Tibial artery (tissue), 4 donors: ENCODE results near the gene NFIX.

Experiments used
- DNase-seq, 2 donors: peaks; one replicate each; pipeline ENCODE4 v3.0.0-alpha.2; 2019
- H3K27ac ChIP-seq, 2 donors: fragments of 200-600 bp; sonication (generic) in 1 of 2; 1 replicate in 1 of 2; 2 replicates in 1 of 2; pipeline ENCODE4 v1.5.1; 2018 to 2019; ENCODE audit warnings: mild to moderate bottlenecking in 1 of 2
- H3K27me3 ChIP-seq, 2 donors: fragments of 200-600 bp; sonication (generic) in 1 of 2; one replicate each; pipeline versions ENCODE4 v1.5.1 to v1.6.0; 2016 to 2019
- H3K36me3 ChIP-seq, 3 donors: fragments of 200-600 bp; sonication (generic) in 2 of 3; one replicate each; pipeline ENCODE4 v1.5.1; 2016 to 2019; ENCODE audit warnings: mild to moderate bottlenecking in 2 of 3
- H3K4me1 ChIP-seq, 4 donors: fragments of 200-600 bp; sonication (generic) in 2 of 4; 1 replicate in 3 of 4; 2 replicates in 1 of 4; pipeline ENCODE4 v1.5.1; 2016 to 2019
- H3K4me3 ChIP-seq, 2 donors: fragments of 200-600 bp; sonication (generic) in 1 of 2; 1 replicate in 1 of 2; 2 replicates in 1 of 2; pipeline ENCODE4 v1.5.1; 2018 to 2019; ENCODE audit warnings: mild to moderate bottlenecking in 2 of 2
- H3K9me3 ChIP-seq, 3 donors: fragments of 200-600 bp; sonication (generic) in 1 of 3; one replicate each; pipeline ENCODE4 v1.5.1; 2016 to 2019
- intact Hi-C: fragments of 100-400 bp; cut with DNase I; formaldehyde crosslinking; loops from one replicate; pipeline ENCODE4 v1.15.0; 2023; ENCODE audit warnings: low total_unique reads
- TF ChIP-seq, protein P1 (sequence below), 2 experiments: fragments of 200-600 bp in 1 of 2; fragments of 450-650 bp in 1 of 2; IDR thresholded peaks; one replicate each; pipeline ENCODE4 v1.5.1; 2017 to 2019; ENCODE audit warnings: antibody characterized with exemption in 2 of 2, mild to moderate bottlenecking in 1 of 2, moderate library complexity in 1 of 2

Gene NFIX

DNA sequence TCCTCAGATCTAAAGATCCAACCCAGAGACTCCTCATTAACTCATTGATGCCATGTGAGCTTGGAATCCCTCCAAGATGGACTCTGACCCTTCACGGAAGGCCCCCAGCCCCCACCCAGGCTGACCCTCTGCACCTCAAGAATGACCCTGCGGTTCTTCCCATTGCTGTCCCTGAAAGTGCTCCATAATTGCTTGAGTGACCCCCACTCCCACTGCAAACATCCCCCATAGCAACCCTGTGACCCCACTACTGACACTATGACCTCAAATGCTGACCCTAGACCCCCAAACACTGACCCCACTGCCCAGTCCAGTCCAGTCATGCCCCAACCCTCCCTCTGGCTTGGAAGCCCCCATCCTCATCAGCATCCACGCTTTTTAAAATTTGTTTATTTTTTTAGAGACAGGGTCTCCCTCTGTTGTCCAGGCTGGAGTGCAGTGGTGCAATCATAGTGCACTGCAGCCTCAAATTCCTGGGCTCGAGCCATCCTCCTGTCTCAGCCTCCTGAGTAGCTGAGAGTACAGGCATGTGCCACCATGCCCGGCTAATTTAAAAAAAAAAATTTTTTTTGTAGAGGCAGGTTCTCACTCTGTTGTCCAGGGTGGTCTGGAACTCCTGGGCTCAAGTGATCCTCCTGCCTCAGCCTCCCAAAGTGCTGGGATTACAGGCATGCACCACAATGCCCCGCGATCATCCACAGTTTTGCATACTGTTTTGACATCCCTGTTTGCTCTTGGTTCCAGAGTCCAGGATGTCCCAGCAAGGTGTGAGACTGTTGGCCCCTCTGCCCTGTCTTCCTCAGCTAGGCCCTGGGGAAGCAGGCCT lies 106.5 kb downstream of the NFIX start:
- TF ChIP-seq, protein P1, sequence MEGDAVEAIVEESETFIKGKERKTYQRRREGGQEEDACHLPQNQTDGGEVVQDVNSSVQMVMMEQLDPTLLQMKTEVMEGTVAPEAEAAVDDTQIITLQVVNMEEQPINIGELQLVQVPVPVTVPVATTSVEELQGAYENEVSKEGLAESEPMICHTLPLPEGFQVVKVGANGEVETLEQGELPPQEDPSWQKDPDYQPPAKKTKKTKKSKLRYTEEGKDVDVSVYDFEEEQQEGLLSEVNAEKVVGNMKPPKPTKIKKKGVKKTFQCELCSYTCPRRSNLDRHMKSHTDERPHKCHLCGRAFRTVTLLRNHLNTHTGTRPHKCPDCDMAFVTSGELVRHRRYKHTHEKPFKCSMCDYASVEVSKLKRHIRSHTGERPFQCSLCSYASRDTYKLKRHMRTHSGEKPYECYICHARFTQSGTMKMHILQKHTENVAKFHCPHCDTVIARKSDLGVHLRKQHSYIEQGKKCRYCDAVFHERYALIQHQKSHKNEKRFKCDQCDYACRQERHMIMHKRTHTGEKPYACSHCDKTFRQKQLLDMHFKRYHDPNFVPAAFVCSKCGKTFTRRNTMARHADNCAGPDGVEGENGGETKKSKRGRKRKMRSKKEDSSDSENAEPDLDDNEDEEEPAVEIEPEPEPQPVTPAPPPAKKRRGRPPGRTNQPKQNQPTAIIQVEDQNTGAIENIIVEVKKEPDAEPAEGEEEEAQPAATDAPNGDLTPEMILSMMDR (IDR thresholded peaks at IDR 0.05) = no peak
- DNase-seq = no peak
- H3K27me3 ChIP-seq = no peaks in the 10 kb centered on the region
- intact Hi-C loops = no loop called here
- peaks cover 0 to 11% (median 4%) of the 10 kb centered on the region in 3 donors for H3K36me3 ChIP-seq
- H3K4me3 ChIP-seq = peak overlapping the region; percentile 41 to 48
- H3K9me3 ChIP-seq = no peaks in the 10 kb centered on the region
- H3K4me1 ChIP-seq = peaks cover 0 to 49% (median 36%) of the 10 kb centered on the region in 4 donors
- peak overlapping the region; percentile 75 to 80 for H3K27ac ChIP-seq

DNA sequence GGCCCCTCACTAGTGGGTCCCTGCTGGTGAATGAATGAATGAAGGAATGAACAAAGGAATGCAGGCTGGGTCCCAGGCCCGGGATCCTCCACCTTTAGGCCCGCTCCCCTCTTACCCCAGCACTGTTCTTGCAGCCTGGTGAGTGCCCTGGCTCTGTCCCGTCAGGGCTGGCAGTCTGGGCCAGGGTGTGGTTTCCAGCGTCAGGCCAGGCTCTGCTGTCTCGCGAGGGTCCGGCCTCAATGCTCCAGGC lies 107.1 kb downstream of the NFIX start:
- DNase-seq = no peak
- peaks cover 0 to 48% (median 36%) of the 10 kb centered on the region in 4 donors for H3K4me1 ChIP-seq
- intact Hi-C loops = no loop called here
- peak overlapping the region; percentile 41 to 48 for H3K4me3 ChIP-seq
- TF ChIP-seq, protein P1 (IDR thresholded peaks at IDR 0.05) = no peak
- H3K27me3 ChIP-seq = no peaks in the 10 kb centered on the region
- H3K36me3 ChIP-seq = peaks cover 0 to 16% (median 7%) of the 10 kb centered on the region in 3 donors
- H3K9me3 ChIP-seq = no peaks in the 10 kb centered on the region
- peak overlapping the region; percentile 75 to 80 for H3K27ac ChIP-seq

DNA sequence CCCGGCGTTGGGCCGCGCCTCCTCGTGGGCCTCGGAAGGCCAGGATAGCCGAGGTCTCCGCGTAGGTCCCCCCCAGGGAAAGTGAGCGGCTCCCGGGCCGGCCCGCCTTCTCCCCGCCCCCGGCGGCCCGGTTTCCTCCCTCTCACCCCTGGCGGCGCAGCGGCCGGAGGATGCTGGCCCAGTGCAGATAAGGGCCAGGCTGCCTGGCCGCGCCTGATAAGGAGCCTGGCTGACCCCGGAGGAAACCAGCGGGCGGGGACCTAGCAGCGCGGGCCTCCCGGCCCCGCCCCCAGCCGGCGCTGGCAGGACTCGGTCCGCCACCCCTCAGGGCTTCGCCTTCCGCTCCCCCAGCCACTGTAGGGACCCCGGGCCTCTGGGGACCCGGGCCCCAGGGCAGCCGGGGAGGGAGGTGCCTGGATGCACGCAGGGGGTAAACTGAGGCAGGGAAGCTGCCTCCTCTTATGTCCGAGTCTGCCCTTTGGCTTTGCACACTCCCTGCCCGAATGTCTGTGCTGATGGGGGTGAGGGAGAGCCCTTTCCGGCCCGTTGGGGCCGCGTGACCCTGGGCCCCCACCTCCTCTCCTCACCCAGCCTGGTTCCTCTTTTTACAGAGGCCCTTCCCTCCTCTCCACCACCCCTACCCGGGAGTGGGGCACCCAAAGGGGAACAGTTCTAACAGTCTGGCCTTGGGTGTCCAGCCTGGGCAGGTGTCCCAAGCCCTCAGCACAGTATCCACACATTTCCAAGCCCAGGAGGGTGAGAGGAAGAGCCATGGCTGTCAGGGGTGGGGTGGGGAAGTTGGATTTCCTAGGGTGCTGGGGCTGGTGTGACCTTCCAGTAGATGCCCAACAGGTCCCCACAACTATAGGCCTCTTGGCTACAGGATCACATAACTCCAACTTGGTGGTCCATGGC lies 107.6 kb downstream of the NFIX start, which contains the start of gene LYL1:
Gene LYL1 (minus strand): TSS at position 193 of the 915 bp plus-strand sequence. CDS start 1,687 bp downstream, outside the sequence.
- H3K4me1 ChIP-seq = peaks cover 0 to 43% (median 30%) of the 10 kb centered on the region in 4 donors
- no peaks in the 10 kb centered on the region for H3K9me3 ChIP-seq
- peak within 1 kb of the TSS; percentile 75 to 80 for H3K27ac ChIP-seq
- intact Hi-C loops = no loop called here
- peak within 1 kb of the TSS; percentile 41 to 48 for H3K4me3 ChIP-seq
- TF ChIP-seq, protein P1 (IDR thresholded peaks at IDR 0.05) = peak in 1 of 2 experiments; percentile 16
- no peaks in the 10 kb centered on the region for H3K27me3 ChIP-seq
- DNase-seq = peak; percentile 77 to 86
- H3K36me3 ChIP-seq = peaks cover 0 to 20% (median 11%) of the 10 kb centered on the region in 3 donors

DNA sequence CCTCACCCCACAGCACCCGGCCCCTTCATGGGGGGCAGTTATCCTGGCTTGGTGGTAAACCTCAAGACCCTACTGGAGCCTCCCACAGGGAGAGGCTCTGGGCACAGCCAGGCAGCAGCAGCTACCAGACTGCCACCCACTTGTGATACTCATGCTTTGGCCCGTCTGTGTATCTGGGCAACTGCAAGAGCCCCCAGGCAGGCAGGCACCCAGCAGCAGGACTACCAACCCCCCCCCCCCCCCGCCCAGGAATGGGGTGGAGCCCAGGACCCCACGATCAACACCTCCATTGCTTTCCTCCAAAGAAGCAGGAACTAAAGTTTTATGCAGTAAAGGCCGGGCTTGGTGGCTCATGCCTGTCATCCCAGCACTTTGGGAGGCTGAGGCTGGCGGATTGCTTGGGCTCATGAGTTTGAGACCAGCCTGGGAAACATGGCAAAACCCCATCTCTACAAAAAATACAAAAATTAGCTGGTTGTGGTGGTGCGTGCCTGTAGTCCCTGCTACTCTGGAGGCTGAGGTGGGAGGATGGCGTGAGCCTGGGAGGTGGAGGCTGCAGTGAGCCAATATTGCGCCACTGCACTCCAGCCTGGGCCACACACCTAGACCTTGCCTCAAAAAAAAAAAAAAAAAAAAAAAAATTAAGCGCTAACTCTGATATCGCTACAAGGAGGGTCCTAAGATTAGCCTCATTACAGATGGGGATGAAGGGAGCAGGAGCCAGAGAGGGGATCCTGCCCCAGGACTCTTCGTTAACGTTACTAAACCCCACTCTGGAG lies 108.5 kb downstream of the NFIX start:
- no peak for DNase-seq
- intact Hi-C loops = no loop called here
- Histone ChIP-seq H3K9me3 (no peaks in the 10 kb centered on the region), H3K27me3 (no peaks in the 10 kb centered on the region), H3K4me3 (peak overlapping the region in 1 of 2 donors; percentile 22), H3K36me3 (peaks cover 0 to 28% (median 11%) of the 10 kb centered on the region in 3 donors), H3K27ac (peak overlapping the region; percentile 75 to 80), H3K4me1 (peaks cover 0 to 34% (median 23%) of the 10 kb centered on the region in 4 donors)
- TF ChIP-seq, protein P1 (IDR thresholded peaks at IDR 0.05) = no peak

DNA sequence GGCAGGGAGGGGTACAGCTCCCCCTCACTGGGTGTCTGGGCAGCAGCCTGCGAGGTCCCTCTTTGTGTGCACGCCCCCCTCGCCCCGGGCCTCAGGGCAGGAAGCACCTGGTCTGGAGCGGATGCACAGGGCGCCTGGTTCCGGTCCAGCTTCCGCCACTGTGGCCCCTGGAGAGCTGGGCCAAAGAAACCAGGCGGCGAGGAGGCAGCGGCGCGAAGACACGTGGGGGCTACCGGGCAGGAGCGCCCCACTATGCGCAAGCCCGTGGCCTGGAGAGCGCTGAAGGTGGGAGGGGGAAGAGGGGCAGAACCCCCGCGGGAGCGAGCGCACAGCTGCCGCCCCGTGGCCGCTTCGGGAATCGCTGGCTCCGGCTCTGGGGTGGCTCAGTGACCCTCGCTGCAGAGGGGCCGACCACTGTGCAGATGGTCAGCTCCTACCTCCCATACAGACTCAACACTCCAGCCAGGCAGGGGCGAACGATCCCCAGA lies 109.1 kb downstream of the NFIX start:
- intact Hi-C loops = no loop called here
- no peaks in the 10 kb centered on the region for H3K9me3 ChIP-seq
- no peaks in the 10 kb centered on the region for H3K27me3 ChIP-seq
- TF ChIP-seq, protein P1 (IDR thresholded peaks at IDR 0.05) = peak; percentile 64 to 76
- peaks cover 0 to 31% (median 20%) of the 10 kb centered on the region in 4 donors for H3K4me1 ChIP-seq
- peak; percentile 64 to 85 for DNase-seq
- peak overlapping the region; percentile 5 to 43 for H3K27ac ChIP-seq
- H3K36me3 ChIP-seq = peaks cover 0 to 34% (median 15%) of the 10 kb centered on the region in 3 donors
- H3K4me3 ChIP-seq = peak overlapping the region; percentile 19 to 22
